ENCODE measurements around the gene GABARAPL1. TPM values are rescaled to one million over a fixed set of nuclear protein-coding genes. Genes with fewer than 3 reads are reported as not detected.
A peak's percentile ranks its signal among the peaks of the same experiment; 100 is the strongest.

The GABARAPL1 gene
- total RNA-seq, 4 donors from 2014 or later = 47.4 to 138 (median 70.2) TPM

- no peak for DNase-seq
- Histone ChIP-seq H3K4me3 (no peak overlapping the region), H3K4me1 (no peaks in the 10 kb centered on the region), H3K9me3 (no peaks in the 10 kb centered on the region), H3K36me3 (peaks cover 0 to 19% (median 0%) of the 10 kb centered on the region in 3 donors), H3K27ac (no peak overlapping the region), H3K27me3 (no peaks in the 10 kb centered on the region)
- no peak for TF ChIP-seq CTCF (IDR thresholded peaks at IDR 0.05)
- TF ChIP-seq POLR2A (IDR thresholded peaks at IDR 0.05) = no peak
These were observed 14.1 kb downstream of the GABARAPL1 start for GRCh38 chr12:10226731-10227130.

- no peaks in the 10 kb centered on the region for H3K4me1 ChIP-seq
- TF ChIP-seq POLR2A (IDR thresholded peaks at IDR 0.05) = no peak
- TF ChIP-seq CTCF (IDR thresholded peaks at IDR 0.05) = no peak
- H3K27ac ChIP-seq = no peak overlapping the region
- no peaks in the 10 kb centered on the region for H3K9me3 ChIP-seq
- DNase-seq = no peak
- H3K4me3 ChIP-seq = no peak overlapping the region
- peaks cover 0 to 10% (median 0%) of the 10 kb centered on the region in 3 donors for H3K36me3 ChIP-seq
- no peaks in the 10 kb centered on the region for H3K27me3 ChIP-seq
These were observed 15.0 kb downstream of the GABARAPL1 start for GRCh38 chr12:10227648-10228047.

GRCh38 chr12:10234562-10234961 lies 21.9 kb downstream of the GABARAPL1 start:
- Histone ChIP-seq H3K4me3 (no peak overlapping the region), H3K27me3 (no peaks in the 10 kb centered on the region), H3K36me3 (no peaks in the 10 kb centered on the region), H3K4me1 (no peaks in the 10 kb centered on the region), H3K27ac (no peak overlapping the region), H3K9me3 (peaks cover 0 to 7% (median 2%) of the 10 kb centered on the region in 4 donors)
- DNase-seq = no peak
- no peak for TF ChIP-seq CTCF (IDR thresholded peaks at IDR 0.05)
- TF ChIP-seq POLR2A (IDR thresholded peaks at IDR 0.05) = no peak

GRCh38 chr12:10235761-10236631 lies 23.3 kb downstream of the GABARAPL1 start:
- Histone ChIP-seq H3K36me3 (no peaks in the 10 kb centered on the region), H3K27me3 (no peaks in the 10 kb centered on the region), H3K4me1 (no peaks in the 10 kb centered on the region), H3K4me3 (no peak overlapping the region), H3K9me3 (peaks cover 0 to 7% (median 2%) of the 10 kb centered on the region in 4 donors), H3K27ac (no peak overlapping the region)
- TF ChIP-seq POLR2A (IDR thresholded peaks at IDR 0.05) = no peak
- peak; percentile 70 to 94 (median 86) for TF ChIP-seq CTCF (IDR thresholded peaks at IDR 0.05)
- peak in 1 of 3 donors; percentile 77 for DNase-seq

- no peak overlapping the region for H3K27ac ChIP-seq
- H3K27me3 ChIP-seq = no peaks in the 10 kb centered on the region
- H3K9me3 ChIP-seq = peaks cover 0 to 7% (median 2%) of the 10 kb centered on the region in 4 donors
- no peaks in the 10 kb centered on the region for H3K36me3 ChIP-seq
- H3K4me1 ChIP-seq = no peaks in the 10 kb centered on the region
- no peak for DNase-seq
- no peak overlapping the region for H3K4me3 ChIP-seq
- TF ChIP-seq POLR2A (IDR thresholded peaks at IDR 0.05) (no peak), CTCF (IDR thresholded peaks at IDR 0.05) (no peak)
These were observed 24.0 kb downstream of the GABARAPL1 start for GRCh38 chr12:10236720-10237119.

All from Peyer's patch (tissue), 4 donors.